NCI-H1417 (cell line): Measurements from ENCODE around the gene BMERB1.
"Not testable (repeated sequence)": the region's sequence is repeated elsewhere in the genome, so short reads cannot be mapped to it uniquely, and the experiment has no call there.

ENCODE experiments used
- DNase-seq, 3 experiments: peaks; one replicate each; lab custom pipeline; 2025; lab: John Stamatoyannopoulos, UW

The BMERB1 gene

DNA sequence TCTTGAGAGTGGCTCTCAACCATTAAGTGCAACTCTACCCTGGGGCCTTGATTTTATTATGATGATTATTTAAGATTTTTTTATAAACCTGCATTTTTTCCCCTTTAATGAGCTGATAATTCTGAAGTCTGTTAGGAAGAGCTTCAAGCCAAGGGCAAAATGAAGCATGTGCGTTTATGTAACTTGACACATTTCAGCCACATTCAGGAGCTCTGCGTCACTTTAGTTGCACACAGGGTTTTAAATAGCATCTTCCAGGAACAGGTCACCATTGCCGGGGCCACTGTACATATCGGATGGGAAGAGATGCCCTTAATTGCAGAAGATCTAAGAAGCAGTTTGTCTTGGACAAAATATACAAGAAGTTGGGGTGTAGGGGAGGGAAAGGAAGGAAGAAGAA lies 89.6 kb downstream of the BMERB1 start:
- DNase-seq, result no peak

DNA sequence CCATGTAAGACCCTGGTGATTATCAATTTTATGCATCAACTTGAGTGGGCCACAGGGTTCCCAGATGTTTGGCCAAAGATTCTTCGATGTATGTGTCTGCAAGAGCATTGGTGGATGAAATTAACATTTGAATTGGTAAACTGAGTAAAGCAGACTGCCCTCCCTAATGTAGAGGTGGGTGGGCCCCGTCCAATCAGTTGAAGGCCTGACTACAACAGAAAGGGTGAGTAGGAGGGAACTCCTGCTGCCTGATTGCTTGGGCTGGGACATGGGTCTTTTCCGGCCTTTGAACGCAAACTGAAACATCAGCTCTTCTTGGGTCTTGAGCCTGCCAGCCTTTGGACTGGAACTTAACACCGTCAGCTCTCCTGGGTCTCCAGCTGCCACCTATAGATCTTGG lies 90.6 kb downstream of the BMERB1 start:
- DNase-seq, result no peak

DNA sequence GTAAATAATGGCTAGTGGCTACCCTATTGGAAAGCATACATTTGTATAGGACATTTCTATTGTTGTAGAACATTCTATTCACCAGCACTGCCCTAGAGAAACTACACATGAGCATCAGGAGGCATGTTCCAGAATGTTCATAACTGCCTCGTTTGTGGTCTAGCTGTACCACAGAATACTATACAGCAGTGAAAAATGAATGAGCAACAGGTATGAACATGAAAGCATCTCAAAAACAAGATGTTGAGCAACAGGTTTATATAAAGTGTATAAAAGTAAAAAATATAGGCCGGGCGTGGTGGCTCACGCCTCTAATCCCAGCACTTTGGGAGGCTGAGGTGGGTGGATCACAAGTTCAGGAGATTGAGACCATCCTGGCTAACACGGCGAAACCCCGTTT lies 91.7 kb downstream of the BMERB1 start:
- DNase-seq, result no peak

DNA sequence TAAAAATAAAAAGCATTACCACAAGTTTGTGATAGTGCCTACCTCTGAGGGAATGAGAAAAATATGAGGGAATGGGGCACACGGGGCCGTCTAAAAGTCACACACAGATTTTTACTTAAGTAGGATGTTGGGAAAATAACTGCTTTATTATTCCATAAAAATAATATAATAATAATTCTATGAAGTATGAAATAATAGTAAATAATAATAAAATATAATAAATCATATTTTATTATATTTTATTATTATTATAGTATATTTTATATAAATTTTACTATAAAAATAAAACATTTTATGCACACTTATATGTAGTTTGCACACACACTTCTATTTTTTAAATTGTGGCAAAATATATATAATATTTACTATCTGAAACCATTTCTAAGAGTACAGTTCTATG lies 92.3 kb downstream of the BMERB1 start:
- no peak for DNase-seq

DNA sequence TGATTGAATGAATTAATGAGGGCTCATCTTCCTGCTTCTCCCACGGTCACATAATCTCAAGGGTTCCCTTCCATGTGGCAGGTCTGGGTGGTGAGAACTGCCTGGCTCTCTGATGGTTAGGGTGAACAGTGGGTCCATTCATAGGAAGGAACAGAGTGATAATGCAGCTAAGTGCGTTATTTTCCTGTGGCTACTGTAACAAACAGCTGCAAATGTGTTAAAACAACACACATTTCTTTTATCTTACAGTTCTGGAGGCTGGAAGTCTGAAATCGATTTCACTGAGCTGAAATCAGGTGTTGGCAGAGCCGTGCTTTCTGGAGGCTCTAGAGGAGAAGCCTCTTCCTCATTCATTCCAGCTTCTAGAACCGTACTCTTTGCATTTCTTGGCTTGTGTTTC lies 95.3 kb downstream of the BMERB1 start:
- no peak for DNase-seq

DNA sequence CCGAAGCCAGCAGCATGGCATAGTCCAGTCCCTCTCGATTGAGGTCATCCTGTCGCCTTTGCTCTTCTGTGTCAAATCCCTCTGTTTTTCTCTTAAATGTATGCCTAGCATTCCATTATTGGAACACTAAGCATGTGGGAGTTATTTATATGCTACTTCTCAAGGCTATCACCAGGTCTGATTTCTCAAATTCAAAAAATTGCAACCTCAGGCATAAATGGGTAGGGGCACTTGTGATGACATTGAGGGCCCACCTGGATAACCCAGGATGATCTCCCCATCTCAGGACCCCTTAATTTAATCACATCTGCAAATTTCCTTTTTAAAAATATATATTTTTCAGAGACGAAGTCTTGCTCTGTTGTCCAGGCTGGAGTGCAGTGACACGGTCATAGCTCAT lies 95.7 kb downstream of the BMERB1 start:
- DNase-seq, result no peak

DNA sequence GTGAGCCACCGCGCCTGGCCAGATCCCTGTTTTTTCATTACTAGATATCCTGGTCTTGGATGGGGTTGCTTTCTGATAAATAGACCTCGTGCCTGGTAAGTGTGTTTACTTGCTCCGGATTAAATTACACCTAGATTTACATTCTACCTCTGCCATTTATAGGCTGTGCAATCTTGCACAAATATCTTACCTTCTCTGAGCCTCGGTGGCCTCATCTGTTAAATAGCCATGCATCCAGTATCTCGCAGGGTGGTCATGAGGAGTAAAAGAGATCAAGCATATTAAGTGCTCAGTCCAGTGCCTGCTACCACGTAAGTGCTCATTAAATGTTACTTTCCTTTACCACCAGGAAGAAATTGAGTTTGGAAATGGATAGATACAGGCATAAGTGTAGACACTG lies 98.4 kb downstream of the BMERB1 start:
- DNase-seq, result no peak

DNA sequence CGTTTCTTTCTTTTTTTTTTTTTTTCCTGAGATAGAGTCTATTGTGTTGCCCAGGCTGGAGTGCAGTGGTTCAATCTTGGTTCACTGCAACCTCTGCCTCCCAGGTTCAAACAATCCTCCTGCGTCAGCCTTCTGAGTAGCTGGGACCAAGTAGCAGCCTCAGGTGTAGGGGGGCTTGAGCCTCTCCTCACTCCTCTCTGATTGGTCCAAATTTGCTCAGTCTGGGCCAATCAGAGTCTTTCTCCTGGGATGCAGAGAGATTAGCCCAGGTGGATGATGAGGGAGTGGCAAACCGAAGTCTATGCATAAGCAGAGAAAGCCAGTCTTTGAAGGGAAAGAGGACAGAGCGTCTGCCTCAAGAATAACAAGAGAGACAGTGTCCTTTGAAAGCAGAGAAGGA lies 99.0 kb downstream of the BMERB1 start:
- no peak for DNase-seq

DNA sequence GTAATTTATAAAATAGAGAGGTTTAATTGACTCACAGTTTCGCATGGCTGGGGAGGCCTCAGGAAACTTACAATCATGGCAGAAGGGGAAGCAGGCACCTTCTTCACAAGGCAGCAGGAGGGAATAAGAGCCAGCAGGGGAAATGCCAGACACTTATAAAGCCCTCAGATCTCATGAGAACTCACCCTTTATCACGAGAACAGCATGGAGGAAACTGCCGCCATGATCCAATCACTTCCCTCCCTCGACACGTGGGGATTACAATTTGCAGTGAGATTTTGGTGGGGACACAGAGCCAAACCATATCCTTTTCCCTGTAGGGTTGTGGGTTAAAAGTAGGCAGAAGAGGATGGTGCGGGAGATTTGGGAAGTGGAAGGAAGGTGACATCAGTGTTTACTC lies 101.4 kb downstream of the BMERB1 start:
- DNase-seq, result no peak

DNA sequence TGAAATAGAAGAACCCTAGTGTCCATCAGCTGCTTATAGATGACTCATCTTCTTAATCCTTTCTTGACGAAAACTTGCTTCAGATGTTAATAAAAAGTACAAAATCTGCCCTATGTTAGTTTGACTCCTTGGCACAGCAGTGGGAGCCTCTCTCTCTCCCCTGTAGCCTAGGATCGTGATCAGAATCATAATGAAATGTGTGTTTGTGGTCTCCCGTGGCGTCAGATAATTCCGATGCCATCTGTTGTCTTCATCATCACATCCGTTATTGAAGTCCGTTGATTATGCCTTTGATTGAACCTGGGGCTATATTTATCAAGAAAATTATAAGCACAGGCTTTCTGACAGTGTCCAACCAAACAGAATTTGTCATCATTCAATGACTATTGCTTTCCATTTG lies 102.5 kb downstream of the BMERB1 start:
- no peak for DNase-seq

DNA sequence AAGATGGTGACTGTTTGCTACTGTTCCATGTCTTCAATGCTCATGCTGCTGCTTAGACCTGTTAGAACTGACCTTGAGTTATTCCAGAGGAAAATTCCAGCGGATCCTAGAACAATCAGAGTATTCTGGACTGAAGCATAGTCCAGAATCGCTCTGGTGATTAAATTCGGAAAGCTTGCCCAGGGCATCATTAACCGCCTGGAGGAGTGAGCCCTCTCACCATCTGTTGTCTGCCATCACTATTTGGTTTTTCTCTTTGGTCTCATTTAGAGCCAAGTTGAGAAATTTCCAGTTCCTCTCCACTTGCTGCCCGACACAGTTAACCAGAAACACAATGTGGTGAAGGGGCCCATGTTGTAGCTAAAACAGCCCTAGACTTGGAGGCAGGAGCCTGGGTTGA lies 104.1 kb downstream of the BMERB1 start:
- DNase-seq, result no peak

DNA sequence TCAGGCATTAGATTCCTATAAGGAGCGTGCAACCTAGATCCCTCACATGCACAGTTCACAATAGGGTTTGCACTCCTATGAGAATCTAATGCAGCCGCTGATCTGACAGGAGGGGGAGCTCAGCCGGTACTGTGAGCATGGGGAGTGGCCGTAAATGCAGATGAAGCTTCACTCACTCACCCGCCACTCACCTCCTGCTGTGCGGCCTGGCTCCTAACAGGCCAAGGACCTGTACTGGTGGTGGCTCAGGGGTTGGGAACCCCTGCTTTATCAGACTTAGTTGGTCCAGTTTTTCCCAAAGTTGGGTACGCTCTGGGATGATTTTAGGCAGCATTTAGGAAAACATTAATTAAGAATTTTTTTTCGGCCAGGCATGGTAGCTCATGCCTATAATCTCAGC lies 104.8 kb downstream of the BMERB1 start:
- DNase-seq, result no peak

DNA sequence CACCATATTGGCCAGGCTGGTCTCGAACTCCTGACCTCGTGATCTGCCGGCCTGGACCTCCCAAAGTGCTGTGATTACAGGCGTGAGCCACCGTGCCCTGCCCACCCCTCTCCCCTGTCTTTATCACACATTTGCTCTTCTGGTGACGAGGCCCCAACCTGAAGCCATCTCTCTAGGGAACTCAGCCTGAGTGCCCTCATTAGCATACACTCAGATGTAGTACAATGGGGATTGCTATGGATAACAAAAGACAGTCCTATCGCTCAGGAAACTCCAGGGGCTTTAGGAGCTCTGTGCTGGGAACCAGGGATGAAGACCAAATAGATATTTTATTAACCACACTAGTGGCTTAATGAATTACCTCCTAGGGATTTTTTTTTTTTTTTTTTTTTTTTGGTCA lies 107.9 kb downstream of the BMERB1 start:
- no peak for DNase-seq

DNA sequence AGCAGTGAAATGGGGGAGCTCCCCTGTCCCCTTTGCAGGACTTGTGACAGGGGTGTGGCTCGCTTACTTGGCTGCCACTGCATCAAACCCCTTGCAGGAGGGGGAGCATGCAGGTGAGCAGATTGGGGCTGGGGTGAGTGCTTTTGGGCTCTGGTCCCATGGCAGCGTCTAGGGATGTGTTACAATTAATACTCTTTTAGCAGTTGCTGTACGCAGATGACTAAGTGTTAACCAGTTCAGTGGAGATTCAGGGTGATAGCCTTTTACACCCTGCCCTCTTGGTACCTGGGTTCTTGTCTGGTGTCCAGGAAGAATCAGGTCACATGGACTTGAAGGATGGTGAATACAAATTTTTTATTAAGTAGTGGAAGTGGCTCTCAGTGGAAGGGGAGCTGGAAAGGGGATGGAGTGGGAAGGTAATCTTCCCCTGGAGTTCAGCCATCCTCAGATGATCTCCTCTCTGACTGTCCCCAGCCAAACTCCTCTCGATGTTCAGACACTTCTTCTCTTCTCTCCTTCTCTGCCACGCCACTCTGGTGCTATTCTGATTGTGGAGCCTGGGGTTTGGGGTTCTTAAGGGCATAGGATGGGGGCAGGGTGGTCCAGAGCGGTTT lies 108.5 kb downstream of the BMERB1 start:
- DNase-seq, result no peak

DNA sequence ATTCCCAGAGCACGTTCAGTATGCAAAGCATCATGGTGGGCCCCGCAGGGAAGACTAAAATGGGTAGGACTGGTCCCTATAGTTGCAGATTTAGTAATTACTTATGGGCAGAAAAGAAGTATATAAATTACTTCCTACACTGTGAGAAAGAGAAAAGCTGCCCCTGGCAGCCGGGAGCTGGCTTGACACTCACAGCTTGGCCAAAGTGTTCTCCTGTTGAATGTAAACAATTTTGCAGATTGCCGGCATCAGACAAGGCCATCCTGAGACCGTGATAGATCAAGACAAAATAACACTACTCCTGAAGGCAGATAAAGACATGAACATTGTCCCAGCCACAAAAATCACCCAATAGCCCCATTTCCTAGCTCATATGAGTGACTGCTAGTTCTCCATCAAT lies 110.0 kb downstream of the BMERB1 start:
- DNase-seq, result no peak

DNA sequence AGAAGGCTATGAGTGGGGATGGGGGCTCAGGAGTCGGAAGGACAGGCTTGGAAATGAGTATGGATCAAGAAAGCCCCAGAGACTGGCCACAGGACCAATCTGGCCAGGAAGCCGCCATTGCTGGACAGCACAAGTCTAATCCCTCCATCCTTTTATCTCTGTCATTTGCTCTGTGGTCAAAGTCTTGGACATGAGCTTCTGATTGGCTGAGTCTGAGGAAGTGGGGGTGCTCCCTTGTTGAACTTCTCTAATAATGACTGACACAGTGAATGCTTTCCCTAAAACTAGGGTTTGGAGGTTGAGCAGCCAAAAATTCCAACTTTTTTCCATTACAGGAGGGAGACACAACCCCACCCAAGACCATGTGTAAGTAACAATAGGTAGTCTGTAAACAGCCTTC lies 111.2 kb downstream of the BMERB1 start:
- DNase-seq, result no peak

DNA sequence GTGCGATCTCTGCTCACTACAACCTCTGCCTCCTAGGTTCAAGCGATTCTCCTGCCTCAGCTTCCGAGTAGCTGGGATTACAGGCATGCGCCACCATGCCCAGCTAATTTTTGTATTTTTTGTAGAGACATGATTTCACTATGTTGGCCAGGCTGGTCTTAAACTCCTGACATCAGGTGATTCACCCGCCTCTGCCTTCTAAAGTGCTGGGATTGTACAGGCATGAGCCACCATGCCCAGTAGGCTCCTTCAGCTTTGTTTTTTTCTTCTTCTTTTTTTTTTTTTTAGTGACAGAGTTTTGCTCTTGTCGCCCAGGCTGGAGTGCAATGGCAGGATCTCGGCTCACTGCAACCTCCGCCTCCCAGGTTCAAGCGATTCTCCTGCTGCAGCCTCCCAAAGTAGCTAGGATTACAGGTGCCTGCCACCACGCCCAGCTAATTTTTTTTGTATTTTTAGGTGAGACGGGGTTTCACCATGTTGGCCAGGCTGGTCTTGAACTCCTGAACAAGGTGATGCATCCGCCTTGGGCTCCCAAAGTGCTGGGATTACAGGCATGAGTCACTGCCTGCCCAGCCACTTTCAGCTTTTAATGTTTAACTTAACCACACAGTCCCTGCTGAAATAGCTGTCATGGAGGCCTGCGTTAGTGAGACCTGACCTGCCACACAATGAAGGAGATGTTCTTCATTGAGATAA lies 112.8 kb downstream of the BMERB1 start:
- not testable (repeated sequence) for DNase-seq

DNA sequence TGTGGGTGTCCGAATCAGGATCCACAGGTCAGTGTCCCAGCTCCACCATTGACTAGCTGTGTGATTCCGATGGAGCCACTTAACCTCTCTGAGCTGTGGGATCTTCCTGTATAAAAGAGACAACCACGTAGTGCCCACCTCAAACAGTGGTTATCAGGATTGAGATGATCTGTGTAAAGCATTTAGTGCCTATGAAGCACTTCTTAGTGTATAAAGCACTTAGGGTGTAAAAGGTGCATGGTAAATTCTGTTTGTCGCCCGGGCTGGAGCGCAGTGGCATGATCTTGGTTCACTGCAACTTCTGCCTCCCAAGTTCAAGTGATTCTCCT lies 113.3 kb downstream of the BMERB1 start:
- no peak for DNase-seq

DNA sequence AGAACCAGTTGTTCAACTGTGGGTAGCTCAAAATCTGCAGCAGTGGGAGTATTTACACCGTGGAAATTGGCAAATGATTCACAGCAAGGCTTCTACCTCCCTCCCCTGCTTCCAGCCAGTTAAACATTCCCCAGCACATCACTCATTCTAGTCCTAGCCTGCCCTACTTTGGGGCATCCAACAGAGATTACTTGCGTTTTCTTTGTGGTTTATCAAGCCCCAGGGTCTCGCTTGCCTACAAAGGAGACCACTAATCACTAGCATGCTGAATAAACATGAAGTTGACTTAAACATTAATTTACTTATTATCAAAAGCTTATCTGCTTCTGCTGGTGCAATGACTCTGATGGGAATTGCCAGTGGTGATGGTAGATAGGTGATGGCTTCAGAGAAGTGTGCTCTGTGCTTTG lies 114.1 kb downstream of the BMERB1 start:
- no peak for DNase-seq

DNA sequence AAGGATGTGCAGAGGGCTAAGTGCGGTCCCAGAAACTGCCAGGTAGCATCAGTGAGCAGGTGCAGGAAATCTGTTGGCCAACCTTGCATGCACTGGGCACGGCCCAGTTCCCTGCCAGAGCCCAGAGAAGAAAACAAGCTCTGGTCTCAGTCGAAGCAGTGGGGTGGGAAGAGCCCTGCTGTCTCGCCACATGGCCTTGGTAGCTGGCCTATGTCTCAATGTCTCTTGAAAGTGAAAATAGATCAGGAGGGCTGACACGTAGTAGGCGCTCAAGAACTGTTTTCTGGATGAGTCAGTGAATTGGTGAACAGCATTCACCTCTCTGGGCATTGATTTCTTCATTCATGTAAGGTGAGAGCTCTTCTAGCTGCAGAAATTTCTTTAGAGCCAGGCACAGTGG lies 118.1 kb downstream of the BMERB1 start:
- DNase-seq, result no peak

DNA sequence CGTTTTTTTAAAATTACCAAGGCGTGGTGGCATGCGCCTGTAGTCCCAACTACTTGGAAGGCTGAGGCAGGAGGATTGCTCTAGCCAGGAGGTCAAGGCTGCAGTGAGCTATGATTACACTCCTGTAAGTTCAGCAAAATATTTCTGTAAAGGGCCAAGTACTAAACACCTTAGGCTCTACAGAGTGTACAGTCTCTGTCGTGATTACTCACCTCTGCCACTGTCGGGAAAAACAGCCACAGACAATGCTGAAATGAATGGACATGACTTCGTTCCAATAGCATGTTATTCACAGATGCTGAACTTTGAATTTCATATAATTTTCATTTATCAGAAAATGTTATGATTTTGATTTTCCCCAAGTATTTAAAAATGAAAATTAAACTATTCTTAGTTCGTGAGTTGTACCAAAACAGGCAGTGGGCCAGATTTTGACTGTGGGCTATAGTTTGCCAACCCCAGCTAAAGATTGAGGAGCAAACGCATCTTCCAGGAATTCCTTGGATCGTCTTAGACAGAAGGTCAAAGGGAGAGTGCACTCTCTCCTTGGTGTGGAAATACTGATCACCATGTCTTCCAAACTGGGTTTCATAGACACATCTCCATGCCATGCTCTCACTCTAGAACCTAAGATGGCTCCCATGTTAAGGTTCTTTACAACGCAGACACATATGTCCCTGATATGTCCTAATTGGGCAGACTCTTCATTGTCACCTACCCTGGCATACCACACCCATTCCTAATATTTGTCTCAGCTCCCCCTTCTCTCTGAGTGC lies 119.1 kb downstream of the BMERB1 start:
- DNase-seq, result no peak

DNA sequence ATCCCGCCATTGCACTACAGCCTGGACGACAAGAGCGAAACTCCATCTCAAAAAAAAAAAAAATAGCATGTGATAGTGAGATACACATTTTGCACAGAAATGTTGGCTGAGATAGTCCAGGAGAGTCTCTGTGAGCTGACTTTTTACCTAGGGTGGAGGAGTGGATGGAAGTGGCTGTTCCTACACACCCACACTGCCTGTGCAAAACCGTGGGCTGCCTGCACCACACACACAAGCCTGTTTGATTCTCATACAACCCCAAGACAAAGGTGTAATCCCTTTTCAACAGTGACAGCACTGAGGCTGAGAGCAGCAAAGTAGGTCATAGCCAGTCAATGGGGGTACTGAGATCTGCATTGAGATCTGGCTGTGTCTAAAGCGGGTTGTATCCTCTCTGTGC lies 121.7 kb downstream of the BMERB1 start:
- DNase-seq, result no peak

DNA sequence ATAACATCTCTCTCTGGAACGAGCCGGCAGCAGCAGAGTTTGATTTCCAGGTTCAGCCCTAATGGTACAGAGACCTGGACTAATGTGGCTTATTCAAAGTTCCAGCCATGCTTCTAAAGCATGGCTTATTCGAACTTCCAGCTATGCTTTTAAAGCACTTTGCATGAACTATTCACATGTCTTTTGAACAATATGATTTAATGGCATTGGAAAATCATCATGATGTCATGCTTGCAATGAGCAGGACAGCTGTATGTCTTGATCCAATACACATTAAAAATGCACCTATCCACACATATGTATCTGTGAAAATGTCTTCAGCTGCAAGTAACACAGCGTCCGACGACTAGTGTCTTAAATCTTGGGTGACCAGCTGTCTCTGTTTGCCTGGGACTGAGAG lies 122.9 kb downstream of the BMERB1 start:
- no peak for DNase-seq

DNA sequence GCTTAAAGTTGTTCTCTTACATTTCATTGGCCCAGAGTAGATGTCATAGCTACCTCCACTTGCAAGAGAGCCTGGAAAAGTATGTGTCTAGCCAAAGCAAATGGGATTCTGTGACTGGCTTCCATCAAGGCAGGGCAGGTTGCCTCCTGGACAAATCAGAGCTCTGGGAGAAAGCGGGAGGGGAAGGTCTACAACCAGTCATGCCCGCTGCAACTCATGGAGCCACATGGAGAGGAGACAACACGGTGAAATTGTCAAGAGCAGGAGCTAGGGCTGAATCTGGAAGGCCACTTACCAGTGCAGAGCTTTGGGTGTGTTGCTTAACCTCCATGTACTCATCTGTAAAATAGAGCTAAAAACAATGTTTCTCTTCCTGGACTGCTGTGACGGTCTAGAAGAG lies 124.8 kb downstream of the BMERB1 start:
- DNase-seq, result no peak
